ENCODE data around the gene DPY19L2. TPM values are rescaled to one million over a fixed set of nuclear protein-coding genes. Genes with fewer than 3 reads are reported as not detected.
"Not testable (repeated sequence)": the region's sequence is repeated elsewhere in the genome, so short reads cannot be mapped to it uniquely, and the experiment has no call there.

DPY19L2 gene
- polyA plus RNA-seq (2012; ENCODE audit: insufficient read depth, insufficient read length) = 6.3 TPM

GRCh38 chr12:63668028-63668799, at the start of gene DPY19L2:
Gene DPY19L2 (minus strand): TSS chr12:63668493. CDS start chr12:63668393, 100 bp downstream.
- DNase-seq (ENCODE audit: low read depth, low spot score) = peak; percentile 54
- H3K4me3 ChIP-seq (ENCODE audit: low read length) = peak within 1 kb of the TSS; percentile 60

GRCh38 chr12:63716891-63717290, 48.6 kb upstream of the DPY19L2 start:
- DNase-seq (ENCODE audit: low read depth, low spot score); H3K4me3 ChIP-seq (ENCODE audit: low read length): not testable (repeated sequence)

GRCh38 chr12:63715107-63715625, 46.9 kb upstream of the DPY19L2 start:
- not testable (repeated sequence) for DNase-seq (ENCODE audit: low read depth, low spot score); H3K4me3 ChIP-seq (ENCODE audit: low read length)

- not testable (repeated sequence) for DNase-seq (ENCODE audit: low read depth, low spot score); H3K4me3 ChIP-seq (ENCODE audit: low read length)
Observed at GRCh38 chr12:63714409-63714808, 46.1 kb upstream of the DPY19L2 start.

GRCh38 chr12:63713681-63714075, 45.4 kb upstream of the DPY19L2 start:
- not testable (repeated sequence) for DNase-seq (ENCODE audit: low read depth, low spot score); H3K4me3 ChIP-seq (ENCODE audit: low read length)

GRCh38 chr12:63712979-63713680, 44.8 kb upstream of the DPY19L2 start:
- H3K4me3 ChIP-seq (ENCODE audit: low read length); DNase-seq (ENCODE audit: low read depth, low spot score): not testable (repeated sequence)

GRCh38 chr12:63712376-63712974, 44.2 kb upstream of the DPY19L2 start:
- not testable (repeated sequence) for DNase-seq (ENCODE audit: low read depth, low spot score); H3K4me3 ChIP-seq (ENCODE audit: low read length)

- DNase-seq (ENCODE audit: low read depth, low spot score); H3K4me3 ChIP-seq (ENCODE audit: low read length): not testable (repeated sequence)
Observed at GRCh38 chr12:63711339-63711738, 43.0 kb upstream of the DPY19L2 start.

- no peak for DNase-seq (ENCODE audit: low read depth, low spot score)
- no peak overlapping the region for H3K4me3 ChIP-seq (ENCODE audit: low read length)
Observed at GRCh38 chr12:63706336-63706735, 38.0 kb upstream of the DPY19L2 start.

- H3K4me3 ChIP-seq (ENCODE audit: low read length); DNase-seq (ENCODE audit: low read depth, low spot score): not testable (repeated sequence)
Observed at GRCh38 chr12:63699678-63700382, 31.5 kb upstream of the DPY19L2 start.

- DNase-seq (ENCODE audit: low read depth, low spot score); H3K4me3 ChIP-seq (ENCODE audit: low read length): not testable (repeated sequence)
Observed at GRCh38 chr12:63699011-63699410, 30.7 kb upstream of the DPY19L2 start.

- not testable (repeated sequence) for DNase-seq (ENCODE audit: low read depth, low spot score); H3K4me3 ChIP-seq (ENCODE audit: low read length)
Observed at GRCh38 chr12:63690837-63691236, 22.5 kb upstream of the DPY19L2 start.

GRCh38 chr12:63689141-63689540, 20.8 kb upstream of the DPY19L2 start:
- H3K4me3 ChIP-seq (ENCODE audit: low read length); DNase-seq (ENCODE audit: low read depth, low spot score): not testable (repeated sequence)

- not testable (repeated sequence) for H3K4me3 ChIP-seq (ENCODE audit: low read length); DNase-seq (ENCODE audit: low read depth, low spot score)
Observed at GRCh38 chr12:63686623-63687022, 18.3 kb upstream of the DPY19L2 start.

- not testable (repeated sequence) for H3K4me3 ChIP-seq (ENCODE audit: low read length); DNase-seq (ENCODE audit: low read depth, low spot score)
Observed at GRCh38 chr12:63685789-63686188, 17.5 kb upstream of the DPY19L2 start.

- H3K4me3 ChIP-seq (ENCODE audit: low read length); DNase-seq (ENCODE audit: low read depth, low spot score): not testable (repeated sequence)
Observed at GRCh38 chr12:63682617-63683016, 14.3 kb upstream of the DPY19L2 start.

GRCh38 chr12:63680758-63681157, 12.5 kb upstream of the DPY19L2 start:
- DNase-seq (ENCODE audit: low read depth, low spot score); H3K4me3 ChIP-seq (ENCODE audit: low read length): not testable (repeated sequence)

- not testable (repeated sequence) for H3K4me3 ChIP-seq (ENCODE audit: low read length); DNase-seq (ENCODE audit: low read depth, low spot score)
Observed at GRCh38 chr12:63672550-63672949, 4.3 kb upstream of the DPY19L2 start.

- not testable (repeated sequence) for H3K4me3 ChIP-seq (ENCODE audit: low read length); DNase-seq (ENCODE audit: low read depth, low spot score)
Observed at GRCh38 chr12:63669936-63670335, 1.6 kb upstream of the DPY19L2 start.

Data from Jurkat, Clone E6-1 (cell line).